Body of pancreas (tissue), 4 donors: ENCODE data around the gene LPAR3. TPM values are rescaled to one million over a fixed set of nuclear protein-coding genes. Genes with fewer than 3 reads are reported as not detected.

Source experiments
- ATAC-seq: fragments of 150-250 bp; one replicate; pipeline ENCODE4 v1.9.1; 2016
- DNase-seq, 4 donors: peaks; one replicate each; pipeline ENCODE4 v3.0.0-alpha.2; 2019
- H3K27ac ChIP-seq, 4 donors: fragments of 200-600 bp; sonication (generic); 1 replicate in 3 of 4; 2 replicates in 1 of 4; pipeline versions ENCODE4 v1.5.1 to v1.6.1; 2016 to 2019; ENCODE audit warnings: mild to moderate bottlenecking in 1 of 4, mixed read lengths in 1 of 4, moderate library complexity in 1 of 4
- H3K27me3 ChIP-seq, 2 donors: fragments of 200-600 bp; sonication (generic); one replicate each; pipeline ENCODE4 v1.6.0; 2016; ENCODE audit warnings: mild to moderate bottlenecking in 1 of 2
- H3K36me3 ChIP-seq, 2 donors: fragments of 200-600 bp; sonication (generic); replicated peaks in 1 of 2; 2 replicates each; pipeline ENCODE4 v1.5.1; 2016; ENCODE audit warnings: low read depth in 2 of 2; ENCODE audit not compliant: insufficient read depth in 1 of 2
- H3K4me1 ChIP-seq: fragments of 200-600 bp; sonication (generic); one replicate; pipeline ENCODE4 v1.6.0; 2016
- H3K4me3 ChIP-seq, 2 donors: fragments of 200-600 bp; sonication (generic); 1 replicate in 1 of 2; 2 replicates in 1 of 2; pipeline ENCODE4 v1.5.1; 2016 to 2019
- H3K9me3 ChIP-seq, 3 donors: fragments of 200-600 bp; sonication (generic); 1 replicate in 2 of 3; 2 replicates in 1 of 3; pipeline ENCODE4 v1.5.1; 2016
- CTCF ChIP-seq, 7 experiments: fragments of 450-650 bp in 4 of 7; fragments of 200-600 bp in 3 of 7; sonication (generic) in 3 of 7; IDR thresholded peaks; one replicate each; pipeline ENCODE4 v1.5.1; 2016 to 2019; ENCODE audit warnings: antibody characterized with exemption in 7 of 7
- POLR2A ChIP-seq, 3 donors: fragments of 450-650 bp; IDR thresholded peaks; one replicate each; pipeline ENCODE4 v1.6.1; 2016; ENCODE audit warnings: antibody characterized with exemption in 3 of 3, mild to moderate bottlenecking in 2 of 3
- WGBS, 2 donors: methylation state at CpG; one replicate each; pipeline ENCODE4 v1.1.5; 2017; 5-methylcytosine and 5-hydroxymethylcytosine counted together
- intact Hi-C: fragments of 100-400 bp; cut with DNase I; formaldehyde crosslinking; loops from one replicate; pipeline ENCODE4 v1.15.1; 2023
- total RNA-seq, 2 donors: library from RNA; depleted of rRNA; stranded (reverse); fragments of >200 nt; gene quantifications; one replicate each; pipeline ENCODE4 v1.1.0, GENCODE V29; 2016

LPAR3 gene
- total RNA-seq, 2 donors from 2014 or later: 17.1 to 19.7 TPM

- H3K36me3 ChIP-seq: no peaks in the 10 kb centered on the region
- DNase-seq (no peak), ATAC-seq (no peak)
- 75 to 88% methylated on average over 7 of the region's 7 CpGs for WGBS, 2 donors
- H3K9me3 ChIP-seq: no peaks in the 10 kb centered on the region
- TF ChIP-seq POLR2A (IDR thresholded peaks at IDR 0.05) (no peak), CTCF (IDR thresholded peaks at IDR 0.05) (no peak)
- intact Hi-C loops: no loop called here
- H3K27me3 ChIP-seq: no peaks in the 10 kb centered on the region
- H3K4me3 ChIP-seq: no peak overlapping the region
- H3K27ac ChIP-seq: no peak overlapping the region
- no peaks in the 10 kb centered on the region for H3K4me1 ChIP-seq
These were observed 92.6 kb downstream of the LPAR3 start for GRCh38 chr1:84800090-84801073.

- Histone ChIP-seq H3K27me3 (no peaks in the 10 kb centered on the region), H3K4me3 (no peak overlapping the region), H3K4me1 (no peaks in the 10 kb centered on the region), H3K27ac (no peak overlapping the region), H3K36me3 (no peaks in the 10 kb centered on the region), H3K9me3 (no peaks in the 10 kb centered on the region)
- intact Hi-C loops: no loop called here
- DNase-seq (no peak), ATAC-seq (no peak)
- WGBS, 2 donors: 74 to 84% methylated on average over 3 of the region's 3 CpGs
- TF ChIP-seq CTCF (IDR thresholded peaks at IDR 0.05) (no peak), POLR2A (IDR thresholded peaks at IDR 0.05) (no peak)
These were observed 95.4 kb downstream of the LPAR3 start for GRCh38 chr1:84797603-84798002.

GRCh38 chr1:84795966-84796600, 96.9 kb downstream of the LPAR3 start:
- intact Hi-C loops: no loop called here
- no peaks in the 10 kb centered on the region for H3K27me3 ChIP-seq
- H3K4me1 ChIP-seq: no peaks in the 10 kb centered on the region
- H3K4me3 ChIP-seq: no peak overlapping the region
- no peaks in the 10 kb centered on the region for H3K36me3 ChIP-seq
- no peaks in the 10 kb centered on the region for H3K9me3 ChIP-seq
- ATAC-seq (no peak), DNase-seq (no peak)
- no peak overlapping the region for H3K27ac ChIP-seq
- 77 to 81% methylated on average over 9 of the region's 9 CpGs for WGBS, 2 donors
- no peak for TF ChIP-seq CTCF (IDR thresholded peaks at IDR 0.05)
- TF ChIP-seq POLR2A (IDR thresholded peaks at IDR 0.05): no peak

- DNase-seq (no peak), ATAC-seq (no peak)
- H3K36me3 ChIP-seq: no peaks in the 10 kb centered on the region
- H3K4me1 ChIP-seq: no peaks in the 10 kb centered on the region
- intact Hi-C loops: no loop called here
- H3K4me3 ChIP-seq: no peak overlapping the region
- no peak for TF ChIP-seq CTCF (IDR thresholded peaks at IDR 0.05)
- no peak for TF ChIP-seq POLR2A (IDR thresholded peaks at IDR 0.05)
- 93 to 94% methylated on average over 2 of the region's 2 CpGs for WGBS, 2 donors
- no peaks in the 10 kb centered on the region for H3K9me3 ChIP-seq
- H3K27me3 ChIP-seq: no peaks in the 10 kb centered on the region
- H3K27ac ChIP-seq: no peak overlapping the region
These were observed 97.8 kb downstream of the LPAR3 start for GRCh38 chr1:84795213-84795612.
